HepG2 (cell line): ENCODE results near the gene TMEM198. TPM values are rescaled to one million over a fixed set of nuclear protein-coding genes. Genes with fewer than 3 reads are reported as not detected.

Source experiments
- ATF1 ChIP-seq: IDR thresholded peaks from 2 replicates; pipeline ENCODE4 v1.6.1; 2016; ENCODE audit warnings: mild to moderate bottlenecking, control low read depth
- CBX2 ChIP-seq, 2 experiments: fragments of 200-600 bp in 1 of 2; sonication (generic); formaldehyde crosslinking in 1 of 2; IDR thresholded peaks; 2 replicates each; pipeline versions ENCODE4 v1.7.0 to v1.8.1; 2018 to 2022; ENCODE audit warnings: low read depth in 2 of 2, low read length in 1 of 2, mild to moderate bottlenecking in 1 of 2, missing genetic modification reagents in 1 of 2
- CENPT ChIP-seq: sonication (generic); formaldehyde crosslinking; IDR thresholded peaks from 2 replicates; pipeline ENCODE4 v1.8.0; 2022; ENCODE audit warnings: low read depth, mild to moderate bottlenecking, moderate library complexity, missing genetic modification reagents
- EEA1 ChIP-seq: sonication (generic); formaldehyde crosslinking; IDR thresholded peaks from 2 replicates; pipeline ENCODE4 v1.5.1; 2020; ENCODE audit warnings: mild to moderate bottlenecking, missing genetic modification reagents, borderline replicate concordance
- ESRRA ChIP-seq: sonication (generic); formaldehyde crosslinking; IDR thresholded peaks from 2 replicates; pipeline ENCODE4 v1.5.1; 2020; ENCODE audit warnings: mild to moderate bottlenecking, low read depth, missing genetic modification reagents
- HDAC6 ChIP-seq: fragments of 200-600 bp; sonication (generic); IDR thresholded peaks from 2 replicates; pipeline ENCODE4 v1.7.0; 2017; ENCODE audit warnings: mild to moderate bottlenecking, antibody characterized with exemption, low read length, low read depth
- KDM1A ChIP-seq: IDR thresholded peaks from 2 replicates; pipeline ENCODE4 v1.6.1; 2016; ENCODE audit warnings: missing compliant biosample characterization
- NFATC3 ChIP-seq: sonication (generic); formaldehyde crosslinking; IDR thresholded peaks from 2 replicates; pipeline ENCODE4 v1.5.1; 2020; ENCODE audit warnings: mild to moderate bottlenecking, missing genetic modification reagents
- NR2F6 ChIP-seq, 2 experiments: IDR thresholded peaks; 2 replicates each; pipeline ENCODE4 v1.6.1; 2016; ENCODE audit warnings: antibody characterized with exemption in 1 of 2, mild to moderate bottlenecking in 1 of 2
- REXO4 ChIP-seq: sonication (generic); formaldehyde crosslinking; IDR thresholded peaks from 2 replicates; pipeline ENCODE4 v1.8.0; 2022; ENCODE audit warnings: missing genetic modification reagents, mild to moderate bottlenecking, borderline replicate concordance
- TCF7 ChIP-seq: sonication (generic); IDR thresholded peaks from 2 replicates; pipeline ENCODE4 v1.6.1; 2016; ENCODE audit warnings: antibody characterized with exemption, low read depth
- USF2 ChIP-seq, 2 experiments: sonication (generic) in 1 of 2; formaldehyde crosslinking in 1 of 2; IDR thresholded peaks; 2 replicates each; pipeline versions ENCODE4 v1.5.1 to v1.6.1; 2011 to 2020; ENCODE audit warnings: borderline replicate concordance in 1 of 2, low read depth in 1 of 2, low read length in 1 of 2, mild to moderate bottlenecking in 1 of 2, missing genetic modification reagents in 1 of 2, moderate library complexity in 1 of 2
- ZBTB14 ChIP-seq: sonication (generic); formaldehyde crosslinking; IDR thresholded peaks from 2 replicates; pipeline ENCODE4 v1.4.0; 2020; ENCODE audit warnings: missing genetic modification reagents
- ZBTB44 ChIP-seq: sonication (generic); formaldehyde crosslinking; IDR thresholded peaks from 2 replicates; pipeline ENCODE4 v1.4.0; 2020; ENCODE audit warnings: missing genetic modification reagents
- ZNF253 ChIP-seq: sonication (generic); formaldehyde crosslinking; IDR thresholded peaks from 2 replicates; pipeline ENCODE4 v1.8.0; 2022; ENCODE audit warnings: mild to moderate bottlenecking, missing genetic modification reagents, borderline replicate concordance
- ZNF263 ChIP-seq: sonication (generic); formaldehyde crosslinking; IDR thresholded peaks from 2 replicates; pipeline ENCODE4 v1.4.0; 2020; ENCODE audit warnings: missing genetic modification reagents
- ZNF496 ChIP-seq: sonication (generic); formaldehyde crosslinking; IDR thresholded peaks from 2 replicates; pipeline ENCODE4 v1.8.1; 2023; ENCODE audit warnings: mild to moderate bottlenecking, moderate library complexity, missing genetic modification reagents; ENCODE audit not compliant: insufficient replicate concordance
- ZNF501 ChIP-seq: sonication (generic); formaldehyde crosslinking; IDR thresholded peaks from 2 replicates; pipeline ENCODE4 v1.5.1; 2020; ENCODE audit warnings: mild to moderate bottlenecking, moderate library complexity, missing genetic modification reagents
- ZNF530 ChIP-seq: sonication (generic); formaldehyde crosslinking; IDR thresholded peaks from 2 replicates; pipeline ENCODE4 v1.5.0; 2020; ENCODE audit warnings: low read depth, mild to moderate bottlenecking, missing genetic modification reagents
- ZNF672 ChIP-seq: sonication (generic); formaldehyde crosslinking; IDR thresholded peaks from 2 replicates; pipeline ENCODE4 v1.8.1; 2022; ENCODE audit warnings: missing genetic modification reagents
- polyA plus RNA-seq, 8 experiments: library from polyadenylated mRNA; depleted of rRNA in 3 of 8; stranded (reverse) in 7 of 8; unstranded in 1 of 8; fragments of >200 nt; fragmentation: Illumina TruSeq in 4 of 8; extraction: Trizol in 4 of 8; gene quantifications; 2 replicates each; pipeline versions ENCODE4 v1.2.1 to v1.2.3, GENCODE V29; 2011 to 2016; ENCODE audit warnings: low read depth in 4 of 8, missing spikeins in 1 of 8, mixed read lengths in 1 of 8; ENCODE audit not compliant: insufficient read depth in 1 of 8
- total RNA-seq, 5 experiments: library from RNA; depleted of rRNA; stranded (reverse); fragments of >200 nt; fragmentation: Illumina TruSeq; extraction: Trizol; gene quantifications; 2 replicates each; pipeline ENCODE4 v1.2.3, GENCODE V29; 2016; ENCODE audit warnings: low read depth in 1 of 5
- TF ChIP-seq, protein P1 (sequence below): sonication (generic); formaldehyde crosslinking; IDR thresholded peaks from 2 replicates; pipeline ENCODE4 v1.4.0; 2020; ENCODE audit warnings: mild to moderate bottlenecking, missing genetic modification reagents
- TF ChIP-seq, protein P2 (sequence below), 2 experiments: fragments of 450-650 bp in 1 of 2; sonication (generic) in 1 of 2; formaldehyde crosslinking; IDR thresholded peaks; 2 replicates each; pipeline versions ENCODE4 v1.5.0 to v1.8.0; 2020 to 2022; ENCODE audit warnings: mild to moderate bottlenecking in 1 of 2, missing genetic modification reagents in 1 of 2

Gene TMEM198
- total and polyA plus RNA-seq, 2 of the 13 experiments (the other 11 are each of a cell fraction or from before 2014, with no cell fraction given) = 17.3 to 23.5 TPM

- TF ChIP-seq ZNF253 (0 out of 2 replicates have a peak, but pooled peaks have one; percentile 56), ZBTB44 (no peak), TCF7 (no peak), ZNF496 (CRISPR knock-in tag) (no peak), NR2F6 (IDR thresholded peaks at IDR 0.05) (no peak; the same call in 1 of the 2 replicates), NR2F6 (CRISPR knock-in tag; IDR thresholded peaks at IDR 0.05) (peak; percentile 59), REXO4 (CRISPR knock-in tag) (no peak), USF2 (IDR thresholded peaks at IDR 0.05; ENCODE audit: low read depth, low read length) (peak; percentile 61), USF2 (CRISPR knock-in tag; IDR thresholded peaks at IDR 0.05; ENCODE audit: borderline replicate concordance) (peak; percentile 81), EEA1 (CRISPR knock-in tag) (no peak; the same call in 1 of the 2 replicates), ZNF501 (peak; percentile 97), ZBTB14 (CRISPR knock-in tag) (0 out of 2 replicates have a peak, but pooled peaks have one; percentile 26), ZNF672 (no peak), HDAC6 (no peak), ATF1 (no peak), KDM1A (0 out of 2 replicates have a peak, but pooled peaks have one; percentile 4), NFATC3 (CRISPR knock-in tag) (peak; percentile 62; the same call in 1 of the 2 replicates), ZNF530 (CRISPR knock-in tag) (no peak), ZNF263 (CRISPR knock-in tag) (0 out of 2 replicates have a peak, but pooled peaks have one; percentile 2), ESRRA (CRISPR knock-in tag) (no peak; the same call in 1 of the 2 replicates), CBX2 (IDR thresholded peaks at IDR 0.05; ENCODE audit: low read depth, low read length) (no peak), CBX2 (CRISPR knock-in tag; IDR thresholded peaks at IDR 0.05; ENCODE audit: low read depth) (no peak), CENPT (CRISPR knock-in tag) (0 out of 2 replicates have a peak, but pooled peaks have one; percentile 3)
- TF ChIP-seq, protein P1, sequence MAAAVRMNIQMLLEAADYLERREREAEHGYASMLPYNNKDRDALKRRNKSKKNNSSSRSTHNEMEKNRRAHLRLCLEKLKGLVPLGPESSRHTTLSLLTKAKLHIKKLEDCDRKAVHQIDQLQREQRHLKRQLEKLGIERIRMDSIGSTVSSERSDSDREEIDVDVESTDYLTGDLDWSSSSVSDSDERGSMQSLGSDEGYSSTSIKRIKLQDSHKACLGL (CRISPR knock-in tag) = no peak; the same call in none of the 2 replicates
- TF ChIP-seq, protein P2, sequence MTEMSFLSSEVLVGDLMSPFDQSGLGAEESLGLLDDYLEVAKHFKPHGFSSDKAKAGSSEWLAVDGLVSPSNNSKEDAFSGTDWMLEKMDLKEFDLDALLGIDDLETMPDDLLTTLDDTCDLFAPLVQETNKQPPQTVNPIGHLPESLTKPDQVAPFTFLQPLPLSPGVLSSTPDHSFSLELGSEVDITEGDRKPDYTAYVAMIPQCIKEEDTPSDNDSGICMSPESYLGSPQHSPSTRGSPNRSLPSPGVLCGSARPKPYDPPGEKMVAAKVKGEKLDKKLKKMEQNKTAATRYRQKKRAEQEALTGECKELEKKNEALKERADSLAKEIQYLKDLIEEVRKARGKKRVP (CRISPR knock-in tag; IDR thresholded peaks at IDR 0.05) = no peak
These were observed 45.4 kb upstream of the TMEM198 start, which contains the start of gene GMPPA (continued) for GRCh38 chr2:219498280-219499057.
